Endothelial cell (in vitro differentiated cells): ENCODE measurements around the gene MT4. TPM values are rescaled to one million over a fixed set of nuclear protein-coding genes. Genes with fewer than 3 reads are reported as not detected.
A peak's percentile ranks its signal among the peaks of the same experiment; 100 is the strongest.

Source experiments
- DNase-seq: peaks from one replicate; pipeline ENCODE4 v3.0.0; 2021; ENCODE audit warnings: low spot score
- H3K27ac Mint-ChIP-seq: one replicate; pipeline ENCODE4 v1.8.0; 2021; ENCODE audit warnings: mixed read lengths, inconsistent platforms; ENCODE audit not compliant: unreplicated experiment
- H3K27me3 Mint-ChIP-seq: one replicate; pipeline ENCODE4 v1.8.0; 2021; ENCODE audit warnings: mild to moderate bottlenecking, moderate library complexity, mixed read lengths, inconsistent platforms; ENCODE audit not compliant: unreplicated experiment
- H3K36me3 Mint-ChIP-seq: one replicate; pipeline ENCODE4 v1.8.0; 2021; ENCODE audit warnings: mild to moderate bottlenecking, low read depth, mixed read lengths, inconsistent platforms; ENCODE audit not compliant: unreplicated experiment
- H3K4me1 Mint-ChIP-seq: one replicate; pipeline ENCODE4 v1.8.0; 2021; ENCODE audit warnings: mild to moderate bottlenecking, mixed read lengths, inconsistent platforms; ENCODE audit not compliant: unreplicated experiment
- H3K4me3 Mint-ChIP-seq: one replicate; pipeline ENCODE4 v1.8.0; 2021; ENCODE audit warnings: mild to moderate bottlenecking, mixed read lengths, inconsistent platforms; ENCODE audit not compliant: unreplicated experiment
- H3K9me3 Mint-ChIP-seq: one replicate; pipeline ENCODE4 v1.8.0; 2021; ENCODE audit warnings: mixed read lengths, inconsistent platforms; ENCODE audit not compliant: unreplicated experiment
- long read RNA-seq: library from polyadenylated mRNA; unstranded; transcript quantifications from one replicate; pipeline ENCODE4 v2.0.0, GENCODE V29; 2020; ENCODE audit not compliant: unreplicated experiment
- total RNA-seq: library from RNA; stranded (reverse); fragmentation: NEBNext Ultra II Directional; extraction: Animal tissue kit (Norgen Biotek cat#: 25700); gene quantifications from one replicate; pipeline ENCODE4 v1.2.1, GENCODE V29; 2021; ENCODE audit not compliant: unreplicated experiment
- TF ChIP-seq, protein P1 (sequence below): fragments of 200-600 bp; sonication (generic); IDR thresholded peaks from one replicate; pipeline ENCODE4 v1.5.0; 2021; ENCODE audit warnings: antibody characterized with exemption; ENCODE audit not compliant: unreplicated experiment

MT4 gene
- total RNA-seq = not detected
- long read RNA-seq = 0 reads

DNA sequence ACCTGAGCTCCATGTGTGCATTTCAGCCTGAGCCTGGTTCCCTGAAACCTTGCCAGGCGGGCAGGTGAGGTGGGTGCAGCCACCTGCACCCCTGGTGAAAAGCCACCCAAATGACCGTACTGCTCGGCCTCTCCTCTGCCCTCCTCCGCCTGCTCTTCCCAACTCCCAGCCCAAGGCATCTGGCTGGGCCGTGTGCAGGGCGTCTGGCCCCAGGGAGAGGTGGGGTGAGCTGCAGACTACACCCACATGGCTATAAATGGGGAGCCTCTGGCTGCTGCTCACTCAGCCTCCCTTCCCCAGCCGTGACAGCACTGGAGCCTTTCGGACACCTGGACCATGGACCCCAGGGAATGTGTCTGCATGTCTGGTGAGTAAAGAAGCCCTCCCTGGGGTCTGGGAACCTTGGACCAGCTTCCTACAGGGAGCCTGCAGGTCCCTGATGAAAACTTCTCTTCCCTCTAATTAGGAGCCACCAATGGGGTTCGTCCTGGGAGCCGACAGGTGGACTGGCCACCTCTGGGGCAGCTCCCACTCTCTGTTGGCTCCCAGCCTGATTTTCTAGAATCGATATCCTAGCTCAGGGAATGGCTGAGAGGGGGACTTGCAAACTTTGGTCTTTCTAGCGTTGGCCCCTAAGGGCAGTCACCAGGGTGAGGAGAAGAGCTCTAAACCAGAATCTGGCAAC, at the start of gene MT4:
MT4 (plus strand) TSS at position 281 of the 685 bp plus-strand sequence; CDS start at position 337, 56 bp downstream.
- Mint-ChIP-seq H3K4me3 (no peak within 1 kb of the TSS), H3K4me1 (no peaks in the 10 kb centered on the region), H3K27me3 (peaks cover 6% of the 10 kb centered on the region), H3K9me3 (no peaks in the 10 kb centered on the region), H3K27ac (no peak within 1 kb of the TSS), H3K36me3 (no peaks in the 10 kb centered on the region)
- no peak for DNase-seq
- TF ChIP-seq, protein P1, sequence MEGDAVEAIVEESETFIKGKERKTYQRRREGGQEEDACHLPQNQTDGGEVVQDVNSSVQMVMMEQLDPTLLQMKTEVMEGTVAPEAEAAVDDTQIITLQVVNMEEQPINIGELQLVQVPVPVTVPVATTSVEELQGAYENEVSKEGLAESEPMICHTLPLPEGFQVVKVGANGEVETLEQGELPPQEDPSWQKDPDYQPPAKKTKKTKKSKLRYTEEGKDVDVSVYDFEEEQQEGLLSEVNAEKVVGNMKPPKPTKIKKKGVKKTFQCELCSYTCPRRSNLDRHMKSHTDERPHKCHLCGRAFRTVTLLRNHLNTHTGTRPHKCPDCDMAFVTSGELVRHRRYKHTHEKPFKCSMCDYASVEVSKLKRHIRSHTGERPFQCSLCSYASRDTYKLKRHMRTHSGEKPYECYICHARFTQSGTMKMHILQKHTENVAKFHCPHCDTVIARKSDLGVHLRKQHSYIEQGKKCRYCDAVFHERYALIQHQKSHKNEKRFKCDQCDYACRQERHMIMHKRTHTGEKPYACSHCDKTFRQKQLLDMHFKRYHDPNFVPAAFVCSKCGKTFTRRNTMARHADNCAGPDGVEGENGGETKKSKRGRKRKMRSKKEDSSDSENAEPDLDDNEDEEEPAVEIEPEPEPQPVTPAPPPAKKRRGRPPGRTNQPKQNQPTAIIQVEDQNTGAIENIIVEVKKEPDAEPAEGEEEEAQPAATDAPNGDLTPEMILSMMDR = no peak

DNA sequence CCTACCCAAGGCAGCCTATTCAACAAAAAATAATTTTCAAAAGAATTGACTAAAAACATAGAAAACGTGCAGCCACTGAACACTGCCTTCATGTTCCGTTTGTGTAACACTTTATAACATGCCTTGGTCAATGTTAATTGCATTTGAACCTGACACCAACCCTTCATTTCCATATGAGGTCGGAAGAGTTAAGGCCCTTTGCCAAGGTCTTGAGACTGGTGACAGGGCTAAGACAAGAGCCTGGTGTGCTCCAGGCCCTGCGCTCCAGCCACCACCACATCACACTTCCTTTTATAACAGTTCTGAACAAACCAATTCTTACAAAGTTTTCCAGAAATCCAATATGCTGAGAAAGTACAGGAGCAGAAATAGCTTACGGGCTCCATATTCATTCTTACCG, 49.2 kb upstream of the MT4 start:
- Mint-ChIP-seq H3K27ac (no peak overlapping the region), H3K9me3 (no peaks in the 10 kb centered on the region), H3K27me3 (no peaks in the 10 kb centered on the region), H3K4me3 (no peak overlapping the region), H3K4me1 (peaks cover 7% of the 10 kb centered on the region), H3K36me3 (peaks cover 2% of the 10 kb centered on the region)
- no peak for DNase-seq
- TF ChIP-seq, protein P1 = no peak

DNA sequence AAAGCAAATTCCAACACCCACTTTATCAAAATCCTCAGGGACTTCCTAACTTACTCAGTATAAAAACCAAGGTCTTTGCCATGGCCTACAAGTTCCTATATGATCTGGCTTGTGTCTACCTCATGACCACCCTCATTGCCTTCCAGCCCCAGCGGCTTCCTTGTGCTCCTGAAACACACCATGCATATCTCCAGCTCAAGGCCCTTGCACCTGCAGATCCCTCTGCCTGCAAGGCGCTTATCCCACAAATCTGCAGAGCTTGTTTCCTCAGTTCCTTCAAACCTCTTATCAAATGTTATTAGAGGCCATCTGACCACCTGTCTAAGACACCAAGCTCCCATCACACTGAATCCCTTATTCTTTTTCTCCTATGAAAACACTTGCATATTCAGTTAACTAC, 47.7 kb upstream of the MT4 start:
- Mint-ChIP-seq H3K36me3 (no peaks in the 10 kb centered on the region), H3K9me3 (no peaks in the 10 kb centered on the region), H3K4me3 (no peak overlapping the region), H3K27ac (no peak overlapping the region), H3K27me3 (no peaks in the 10 kb centered on the region), H3K4me1 (peaks cover 8% of the 10 kb centered on the region)
- DNase-seq = no peak
- TF ChIP-seq, protein P1 = no peak

DNA sequence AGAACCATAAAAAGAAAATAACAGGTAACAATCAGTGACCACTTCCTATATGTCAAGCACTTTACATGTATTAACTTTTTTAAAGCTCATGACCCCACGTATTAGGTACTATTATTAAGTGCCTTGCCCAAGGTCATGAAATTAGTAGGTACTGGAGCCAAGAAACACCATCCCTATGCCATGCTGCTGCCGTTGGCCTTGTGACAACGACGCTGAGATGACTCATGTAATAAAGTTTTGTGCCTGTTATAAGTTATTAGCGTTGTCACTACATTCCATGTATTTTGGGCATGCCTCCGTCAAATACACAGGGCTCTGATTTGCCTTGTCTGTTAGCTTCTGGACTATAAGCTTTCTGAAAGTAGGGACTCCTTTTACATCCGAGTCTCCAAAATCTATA, 46.4 kb upstream of the MT4 start:
- TF ChIP-seq, protein P1 = no peak
- no peak for DNase-seq
- Mint-ChIP-seq H3K27me3 (no peaks in the 10 kb centered on the region), H3K27ac (peak overlapping the region; percentile 17), H3K4me1 (peaks cover 8% of the 10 kb centered on the region), H3K9me3 (no peaks in the 10 kb centered on the region), H3K36me3 (no peaks in the 10 kb centered on the region), H3K4me3 (peak overlapping the region; percentile 87)

DNA sequence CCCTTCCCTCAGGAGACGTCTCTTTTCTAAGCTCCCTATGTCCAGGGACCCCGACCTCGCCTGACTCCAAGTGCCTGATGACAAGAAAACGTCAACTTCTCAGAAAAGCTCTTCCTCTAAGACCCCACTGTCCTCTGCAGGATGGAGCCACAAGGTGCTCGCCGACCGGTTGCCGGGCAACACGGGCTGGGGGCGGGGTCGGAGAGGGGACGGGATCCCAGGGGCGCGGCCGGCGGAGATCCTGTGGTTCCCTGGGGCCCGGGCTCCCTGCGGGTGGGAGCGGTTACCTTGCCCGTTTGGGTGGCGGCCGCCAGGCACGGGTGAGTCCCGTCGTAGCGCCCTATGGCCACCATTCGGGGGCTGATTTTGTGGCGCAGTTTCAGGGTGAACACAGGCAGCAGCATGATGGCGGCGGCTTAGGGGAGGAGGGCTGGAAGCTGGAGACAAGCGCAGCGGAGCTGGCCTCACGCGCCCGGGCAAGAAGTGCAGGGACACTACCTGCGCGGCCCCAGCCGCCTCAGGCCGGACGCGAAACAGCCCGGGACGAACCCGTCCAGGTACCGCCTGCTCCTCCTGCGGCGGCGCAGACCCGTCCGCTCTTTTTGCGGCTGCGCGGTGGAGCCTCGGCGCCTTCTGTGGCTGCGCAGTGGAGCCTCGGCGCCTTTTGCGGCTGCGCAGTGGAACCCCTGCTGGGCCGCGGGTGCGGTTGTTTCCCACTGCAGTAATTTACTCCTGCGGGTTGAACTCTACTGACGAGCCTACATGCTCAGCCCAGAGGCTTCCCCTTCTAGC, 45.2 kb upstream of the MT4 start, which contains the start of gene BBS2:
BBS2 (minus strand) TSS at position 566 of the 792 bp plus-strand sequence; CDS start at position 404, 162 bp downstream.
- Mint-ChIP-seq H3K27ac (peak within 1 kb of the TSS; percentile 52), H3K27me3 (no peaks in the 10 kb centered on the region), H3K9me3 (no peaks in the 10 kb centered on the region), H3K4me1 (peaks cover 8% of the 10 kb centered on the region), H3K4me3 (peak within 1 kb of the TSS; percentile 89), H3K36me3 (no peaks in the 10 kb centered on the region)
- peak; percentile 89 for DNase-seq
- TF ChIP-seq, protein P1 = no peak
